ENCODE measurements around the gene PLXNA2.
A peak's percentile ranks its signal among the peaks of the same experiment; 100 is the strongest.

Gene PLXNA2

DNA sequence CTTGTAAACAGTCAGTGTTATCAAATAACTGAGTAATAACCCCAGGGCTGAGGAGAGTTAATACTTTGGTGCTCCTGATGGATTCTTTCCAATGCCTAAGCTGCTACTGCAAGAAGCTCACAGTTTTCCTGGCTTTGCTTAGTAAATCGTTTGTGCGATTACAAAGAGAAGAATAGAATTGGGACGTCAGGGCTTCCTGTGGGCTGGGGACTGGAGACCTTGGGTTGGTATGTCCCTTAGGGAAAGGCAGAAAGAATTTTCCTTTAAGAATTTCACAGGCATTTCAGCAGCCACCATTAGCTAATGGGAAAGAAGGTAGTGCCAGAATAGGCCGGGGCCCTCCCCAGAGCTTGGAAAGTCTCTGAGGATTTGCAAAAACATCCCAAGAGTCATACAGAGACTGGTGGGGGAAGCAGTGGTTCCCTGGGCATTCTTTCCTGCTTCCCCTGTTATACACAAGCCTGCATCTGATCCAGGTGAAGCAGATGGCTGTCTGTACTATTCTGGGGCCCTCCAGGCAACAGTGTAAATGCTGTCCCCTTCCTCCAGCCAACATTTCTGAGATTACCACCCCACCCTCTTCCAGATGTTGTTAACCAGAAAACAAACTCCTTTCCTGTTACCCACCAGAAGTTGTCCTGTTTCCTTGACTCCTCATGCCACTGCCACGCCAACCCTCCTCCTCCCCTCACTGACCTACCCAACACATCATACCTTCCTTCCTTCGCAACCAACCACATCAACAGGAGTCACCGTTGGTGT is 40.2 kb downstream of the PLXNA2 start:
- DNase-seq: peak; percentile 38

DNA sequence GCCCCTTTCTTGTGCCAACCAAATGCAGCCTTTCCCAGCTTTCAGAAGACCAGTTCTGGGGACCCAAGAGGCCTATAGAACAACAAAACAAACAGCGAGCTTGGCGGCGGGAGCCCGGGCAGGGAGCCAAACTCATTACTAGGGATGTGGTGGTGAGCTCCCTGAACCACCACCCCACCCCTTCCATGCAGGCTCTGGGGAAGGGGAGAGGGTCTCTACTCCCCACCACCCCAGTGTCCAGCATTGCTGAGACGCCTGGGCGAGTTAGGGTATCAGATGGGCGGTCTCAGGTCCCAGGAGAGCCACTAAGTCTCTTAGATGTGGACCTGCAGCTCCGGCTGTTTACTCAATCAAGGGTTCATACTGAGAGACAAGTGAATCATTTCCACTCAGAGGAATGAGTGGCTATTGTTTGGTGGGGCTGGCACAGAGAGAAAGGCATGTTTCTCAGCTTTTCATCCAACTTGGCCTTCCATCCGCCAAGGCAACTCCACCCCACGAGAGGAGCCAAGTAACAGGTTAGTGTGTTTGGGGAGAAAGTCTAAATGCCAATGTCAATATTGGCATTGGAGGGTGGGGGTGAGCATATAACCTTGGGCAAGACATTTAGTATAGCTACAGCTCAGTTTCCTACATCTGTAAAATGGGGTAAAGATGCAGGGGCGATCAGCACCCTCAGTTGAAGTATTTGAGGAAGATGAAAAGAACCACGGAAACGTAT is 40.9 kb downstream of the PLXNA2 start:
- peak; percentile 55 for DNase-seq

DNA sequence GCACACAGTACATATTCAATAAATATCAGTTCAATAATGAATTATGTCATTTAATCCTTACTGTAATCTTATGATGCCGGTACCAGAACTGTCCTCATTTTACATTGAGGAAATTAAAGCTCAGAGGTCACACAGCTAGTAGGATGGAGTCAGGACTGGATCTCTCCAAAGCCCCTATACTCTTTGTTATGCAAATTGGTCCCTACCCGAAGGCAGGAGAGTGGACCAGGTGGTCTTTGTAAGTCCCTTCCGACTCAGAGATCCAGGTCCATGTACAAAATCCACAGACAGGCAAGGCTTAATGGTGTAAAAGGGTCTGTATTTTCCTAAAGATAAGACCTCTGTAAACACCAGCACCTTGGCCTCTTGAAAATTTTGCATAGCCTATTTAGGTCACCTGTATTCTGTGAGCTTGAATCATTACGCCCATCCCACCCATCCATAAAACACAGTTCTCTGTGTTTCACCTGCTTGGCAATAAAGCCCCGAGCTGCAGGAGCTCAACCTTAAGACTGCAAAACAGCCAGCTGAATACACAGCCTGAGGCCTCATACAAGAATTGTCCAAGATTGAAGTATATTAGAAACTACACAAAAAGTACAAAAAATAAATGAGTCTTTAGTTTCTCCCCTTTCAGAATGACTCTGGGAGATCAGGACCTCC is 41.7 kb downstream of the PLXNA2 start:
- DNase-seq: no peak

GRCh38 chr1:208201229-208201628 is 43.0 kb downstream of the PLXNA2 start:
- peak; percentile 97 for DNase-seq

GRCh38 chr1:208200116-208200515 is 44.1 kb downstream of the PLXNA2 start:
- no peak for DNase-seq

DNA sequence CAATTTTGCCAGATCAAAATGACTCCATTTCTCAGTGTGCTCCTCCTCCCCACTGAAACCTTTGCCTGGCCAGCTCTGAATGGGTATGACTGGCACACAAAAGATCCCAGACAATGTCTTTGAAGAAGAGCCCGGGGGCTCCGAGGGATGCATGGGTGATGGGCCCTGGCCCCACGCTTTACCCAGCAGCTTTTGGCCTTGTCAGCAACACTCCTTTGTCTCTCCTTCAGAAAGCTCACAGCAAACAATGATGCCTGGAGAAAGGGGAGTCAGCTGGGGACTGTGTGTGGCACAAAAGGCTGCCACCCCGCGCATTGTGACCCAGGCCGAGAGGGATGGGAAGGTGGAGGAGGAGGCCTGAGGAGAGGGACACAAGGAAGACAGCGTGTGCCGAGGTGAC is 45.9 kb downstream of the PLXNA2 start:
- DNase-seq: no peak

- no peak for DNase-seq
Observed at GRCh38 chr1:208194944-208195343, 49.2 kb downstream of the PLXNA2 start.

DNA sequence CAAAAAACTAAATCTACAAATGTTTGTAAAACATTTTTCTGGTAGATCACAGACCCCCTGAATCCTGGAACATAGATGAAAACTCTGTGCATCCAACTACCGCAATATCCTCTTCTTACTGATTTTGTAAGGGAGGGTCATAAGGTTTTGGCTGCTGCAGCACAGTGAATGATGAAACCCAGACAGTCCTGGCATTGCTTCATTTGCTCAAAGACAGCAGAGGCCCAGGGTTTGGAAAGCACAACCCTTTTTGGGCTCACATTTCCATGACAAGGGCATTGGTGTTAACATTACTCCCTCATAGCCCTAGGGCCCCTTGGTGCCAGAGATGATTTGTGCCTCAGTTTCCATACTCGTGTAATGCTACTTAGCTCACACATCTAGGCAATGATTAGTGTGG is 51.2 kb downstream of the PLXNA2 start:
- DNase-seq: no peak

DNA sequence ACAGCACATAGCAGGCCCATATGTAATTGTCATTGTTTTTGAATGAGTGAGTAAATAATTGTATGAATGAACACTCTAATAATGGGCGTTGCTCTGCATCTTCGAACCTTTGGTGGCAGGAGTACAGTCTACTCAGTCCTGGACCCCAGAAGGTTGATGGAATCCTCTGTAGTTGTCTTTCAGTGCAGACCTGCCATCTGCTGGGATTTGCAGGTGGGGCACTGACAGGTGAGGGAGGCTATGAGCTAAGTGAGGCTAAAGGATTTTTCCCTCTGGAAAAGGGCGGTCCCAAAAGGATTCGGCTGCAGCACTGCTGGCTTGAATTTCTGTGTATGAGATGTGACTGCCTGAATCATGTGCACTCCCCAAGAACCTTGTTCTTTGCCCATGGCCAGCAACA is 53.4 kb downstream of the PLXNA2 start:
- no peak for DNase-seq

DNA sequence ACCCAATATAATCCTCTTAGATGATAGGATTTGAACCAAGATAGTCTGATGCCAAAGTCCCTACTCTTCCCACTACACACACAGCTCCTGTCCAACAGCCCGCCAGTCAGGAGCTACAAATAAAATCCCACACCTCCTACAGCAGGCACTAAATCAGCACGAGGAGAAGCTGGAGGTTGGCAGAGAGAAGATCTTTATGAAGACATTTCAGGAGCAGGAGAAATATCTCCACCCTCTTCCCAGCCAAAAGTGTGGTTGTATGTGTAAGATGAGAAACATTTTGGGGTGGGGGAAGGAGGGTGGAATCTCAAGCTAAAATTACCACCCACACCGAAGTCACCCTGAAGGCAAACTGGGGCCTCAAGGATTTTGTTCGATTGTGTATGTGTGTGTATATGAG is 54.5 kb downstream of the PLXNA2 start:
- no peak for DNase-seq

- DNase-seq: no peak
Observed at GRCh38 chr1:208189183-208189582, 55.0 kb downstream of the PLXNA2 start.

DNA sequence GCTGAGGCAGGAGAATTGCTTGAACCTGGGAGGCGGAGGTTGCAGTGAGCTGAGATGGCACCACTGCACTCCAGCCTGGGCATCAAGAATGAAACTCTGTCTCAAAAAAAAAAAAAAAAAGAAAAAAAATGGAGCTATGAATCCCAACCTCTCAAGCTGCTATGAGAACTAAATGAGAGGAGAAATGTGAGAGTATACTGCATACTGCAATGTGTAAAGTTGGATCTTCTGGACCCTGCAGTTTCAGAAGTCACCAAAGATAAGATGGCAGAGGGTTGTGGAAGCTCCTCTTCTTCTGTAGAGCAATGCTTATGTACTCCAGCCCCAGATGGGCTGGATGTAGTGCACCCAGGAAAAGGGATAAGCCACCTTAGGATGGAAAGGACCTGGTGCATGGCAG is 55.6 kb downstream of the PLXNA2 start:
- no peak for DNase-seq

DNA sequence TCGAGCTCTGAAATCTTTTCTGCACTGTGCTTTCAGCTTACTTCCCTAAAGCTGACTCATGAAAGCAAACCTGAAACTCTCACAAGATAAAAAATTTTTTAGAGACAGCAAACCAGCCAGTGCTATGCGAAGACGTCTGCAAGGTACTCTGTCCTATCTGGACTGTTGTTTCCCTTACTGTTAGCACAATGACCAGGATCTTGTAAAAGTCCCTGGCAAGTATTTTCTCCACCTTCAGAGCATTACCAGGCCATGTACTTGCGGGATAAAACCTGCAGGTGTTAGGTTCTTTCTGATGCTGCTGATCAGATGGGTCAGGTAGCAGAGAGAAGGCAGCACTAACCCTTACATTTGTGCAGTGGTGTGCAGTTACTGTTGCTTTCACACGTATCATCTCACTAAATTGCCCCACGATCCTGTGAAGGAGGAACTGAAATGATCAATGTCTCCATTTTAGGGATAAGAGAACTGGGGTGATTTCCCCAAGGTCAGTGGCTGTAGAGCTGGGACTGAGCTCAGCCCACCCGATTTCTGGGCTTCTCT is 56.6 kb downstream of the PLXNA2 start:
- no peak for DNase-seq

GRCh38 chr1:208185801-208186231 is 58.4 kb downstream of the PLXNA2 start:
- peak; percentile 68 for DNase-seq

DNA sequence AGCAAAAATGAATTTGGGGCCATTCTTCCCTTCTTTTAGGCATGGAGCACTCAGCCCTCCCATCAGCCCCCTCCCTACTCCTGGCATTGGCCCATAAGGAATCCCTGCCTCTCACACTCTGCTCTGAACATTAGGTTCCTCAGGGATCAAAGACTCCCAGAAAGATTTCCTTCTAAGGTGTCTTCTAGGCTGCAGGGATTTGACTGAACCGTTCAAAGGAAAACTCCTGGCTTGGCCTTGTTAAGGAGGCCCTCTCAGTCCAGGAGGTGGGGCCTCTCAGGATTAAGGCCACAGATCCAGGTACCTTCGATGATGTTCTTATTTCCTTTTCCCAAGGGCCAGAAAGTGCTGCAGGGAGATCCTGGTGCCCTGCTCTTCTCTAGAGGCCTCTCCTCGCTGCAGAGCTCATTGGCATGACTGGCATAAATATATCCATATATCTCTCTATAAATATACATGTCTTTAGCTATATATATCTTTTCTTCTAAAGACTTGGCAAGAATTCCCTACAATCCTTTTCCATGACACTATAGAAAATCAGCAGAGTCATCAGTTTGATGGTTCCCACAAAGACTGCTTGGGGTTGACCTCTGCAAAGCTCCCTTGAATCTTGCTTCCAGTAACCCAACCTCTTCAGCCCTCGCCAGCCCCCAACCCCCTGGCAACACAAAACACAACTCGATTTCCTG is 59.1 kb downstream of the PLXNA2 start:
- peak; percentile 84 for DNase-seq

- peak; percentile 93 for DNase-seq
Observed at GRCh38 chr1:208183977-208184911, 59.9 kb downstream of the PLXNA2 start.

GRCh38 chr1:208182880-208183645 is 61.1 kb downstream of the PLXNA2 start:
- no peak for DNase-seq

DNA sequence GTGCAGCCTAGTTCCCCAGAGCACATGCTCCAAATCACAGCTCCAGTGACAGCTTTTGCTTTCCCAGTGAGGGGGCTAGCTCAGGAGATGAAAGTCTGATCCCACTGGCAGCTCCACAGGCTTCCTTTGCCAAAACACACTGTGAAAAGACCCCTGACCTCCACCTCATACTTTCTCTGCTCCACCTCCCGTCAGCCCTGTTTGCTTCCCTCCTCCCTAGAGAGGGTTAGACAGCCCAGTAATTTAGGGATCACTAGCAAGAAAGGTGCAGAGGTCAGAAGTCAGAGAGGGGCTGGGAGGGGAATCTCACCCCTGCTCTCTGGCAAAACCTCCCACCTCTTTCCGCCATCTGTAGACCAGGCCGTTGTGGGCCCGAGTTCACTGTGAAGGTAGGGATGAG is 62.8 kb downstream of the PLXNA2 start:
- no peak for DNase-seq

DNA sequence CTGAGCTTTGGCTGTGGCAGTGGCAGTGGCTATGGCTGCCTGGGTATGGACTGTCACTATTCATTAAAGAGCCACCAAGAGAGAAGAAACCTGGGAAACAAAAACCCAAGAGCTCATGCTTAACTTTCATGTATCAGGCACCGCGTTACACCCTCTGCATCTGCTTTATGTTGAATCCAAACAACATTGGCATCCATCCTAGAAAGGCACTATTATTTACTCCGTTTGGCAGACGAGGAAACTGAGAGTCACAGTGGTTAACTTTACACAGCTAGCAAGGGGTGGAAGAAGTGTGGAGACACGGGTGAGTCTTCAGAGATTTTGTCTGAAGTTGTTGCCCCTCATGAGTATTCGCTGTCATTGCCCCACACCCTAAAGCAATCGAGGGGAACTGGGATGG is 63.8 kb downstream of the PLXNA2 start:
- DNase-seq: no peak

DNA sequence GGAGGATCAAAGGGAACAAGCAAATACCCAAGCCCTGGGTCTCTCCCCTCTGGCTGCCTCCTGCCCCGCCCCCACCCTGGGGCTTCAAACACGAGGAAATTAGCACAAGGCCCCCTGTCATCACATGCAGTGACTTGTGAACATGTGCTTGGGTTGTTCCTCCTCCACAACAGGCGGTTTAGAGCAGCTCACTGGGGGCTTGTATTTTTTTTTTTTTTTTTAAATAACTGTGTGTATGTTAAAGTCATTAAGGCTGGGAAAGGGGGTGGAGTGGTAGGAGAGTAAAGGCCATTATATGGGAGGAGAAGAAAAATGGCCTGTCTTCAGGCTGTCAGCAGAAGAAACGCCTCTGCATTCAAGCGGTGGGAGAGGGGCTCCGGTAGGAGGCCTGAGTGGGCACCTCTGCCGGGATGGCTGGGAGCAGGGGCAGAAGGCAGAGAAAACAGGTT is 64.2 kb downstream of the PLXNA2 start:
- DNase-seq: no peak

DNA sequence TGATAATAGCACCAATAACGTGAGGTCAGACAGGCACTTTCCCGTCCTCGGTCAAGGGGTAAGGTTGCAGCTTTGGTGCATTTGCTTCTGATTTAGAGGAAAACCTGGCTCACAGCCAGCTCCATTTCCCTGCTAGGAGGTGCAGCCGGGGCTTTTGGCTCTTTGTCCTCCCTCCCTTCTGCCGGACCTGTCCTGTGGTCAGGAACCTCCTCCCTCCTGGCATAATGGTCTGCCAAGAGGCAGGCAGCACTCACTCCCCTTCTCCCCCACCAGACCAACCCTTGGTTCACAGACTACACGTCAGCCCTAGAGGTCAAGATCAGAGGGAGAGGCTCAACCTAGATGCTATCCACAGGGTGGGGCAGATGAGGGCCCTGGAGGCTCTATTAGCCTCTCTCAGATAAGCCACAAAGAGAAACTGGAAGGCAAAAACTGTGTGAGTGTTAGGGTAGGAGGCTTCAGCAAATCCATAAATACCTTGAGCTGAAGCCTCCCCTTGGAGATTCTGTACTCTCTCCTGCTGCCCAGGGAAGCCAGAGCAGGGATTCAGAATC is 64.8 kb downstream of the PLXNA2 start:
- no peak for DNase-seq
